K562 (cell line): Measurements from ENCODE around the gene RPS6KA4. TPM values are rescaled to one million over a fixed set of nuclear protein-coding genes. Genes with fewer than 3 reads are reported as not detected.

Experiments
- ATAC-seq: fragments of 200-7000 bp; cut with Tn5 transposase; 3 replicates; pipeline ENCODE4 v1.9.1; 2020; ENCODE audit warnings: moderate library complexity
- BruUV-seq: library from RNA; stranded (reverse); fragments of 400-500 nt; replicated peaks from 2 replicates; lab custom pipeline; 2021; lab: Mats Ljungman, UMichigan
- CTCF ChIA-PET: fragments of 300-600 bp; formaldehyde crosslinking; extraction: SDS; loops from one replicate; lab custom pipeline; 2021; ENCODE audit warnings: low intra/inter-chr PET ratio; lab: Yijun Ruan, JAX
- POLR2A ChIA-PET: fragments of 300-600, 350-650 bp; sonication (Branson Sonifier 250); formaldehyde crosslinking; extraction: SDS; loops from one replicate; lab custom pipeline; 2021; ENCODE audit warnings: antibody characterized with exemption, inconsistent platforms; lab: Yijun Ruan, JAX
- DNase-seq, 4 experiments: peaks; one replicate each; pipeline versions ENCODE4 v3.0.0 to v3.0.0-alpha.2; 2011 to 2018; ENCODE audit warnings: low spot score in 3 of 4, mixed read lengths in 3 of 4; ENCODE audit errors: extremely low read depth in 1 of 4
- FAIRE-seq: peaks from 2 replicates; lab custom pipeline; 2011; peaks lifted over from hg19 to GRCh38; lab: Jason Lieb, UNC
- H2AFZ ChIP-seq: 2 replicates; pipeline ENCODE4 v1.6.0; 2011; ENCODE audit warnings: low read depth, low read length, control low read depth, inconsistent platforms
- H3K27ac ChIP-seq: fragments of 200-600 bp; 3 replicates; pipeline ENCODE4 v1.8.0; 2011; ENCODE audit warnings: low read depth, mild to moderate bottlenecking, control low read depth, inconsistent platforms, low read length, moderate library complexity, mixed read lengths; ENCODE audit errors: extremely low read depth
- H3K27me3 ChIP-seq, 2 experiments: fragments of 300-600 bp in 1 of 2; 2 replicates in 1 of 2; 3 replicates in 1 of 2; pipeline versions ENCODE4 v1.6.0 to v1.8.0; 2011; ENCODE audit warnings: inconsistent platforms in 2 of 2, low read length in 2 of 2, mild to moderate bottlenecking in 1 of 2, mixed read lengths in 1 of 2, moderate library complexity in 1 of 2; ENCODE audit not compliant: control insufficient read depth in 2 of 2, insufficient read depth in 2 of 2
- H3K36me3 ChIP-seq: fragments of 300-600 bp; 3 replicates; pipeline ENCODE4 v1.8.0; 2011; ENCODE audit warnings: mild to moderate bottlenecking, low read length, inconsistent platforms; ENCODE audit not compliant: control insufficient read depth, insufficient read depth
- H3K4me1 ChIP-seq, 2 experiments: fragments of 200-600 bp in 1 of 2; replicated peaks in 1 of 2; 2 replicates in 1 of 2; 3 replicates in 1 of 2; pipeline versions ENCODE4 v1.5.1 to v1.8.0; 2011; ENCODE audit warnings: inconsistent platforms in 2 of 2, low read length in 2 of 2, mild to moderate bottlenecking in 1 of 2, mixed read lengths in 1 of 2, moderate library complexity in 1 of 2; ENCODE audit not compliant: control insufficient read depth in 2 of 2, insufficient read depth in 2 of 2
- H3K4me2 ChIP-seq: 2 replicates; pipeline ENCODE4 v1.6.1; 2011; ENCODE audit warnings: low read length, control low read depth, inconsistent platforms, mixed read lengths; ENCODE audit not compliant: insufficient read depth
- H3K4me3 ChIP-seq: fragments of 200-600 bp; sonication (generic), shearing (Covaris generic); 2 replicates; pipeline ENCODE4 v1.5.1; 2016; ENCODE audit warnings: control low read depth, inconsistent platforms
- H3K79me2 ChIP-seq: fragments of 200-600 bp; 3 replicates; pipeline ENCODE4 v1.8.0; 2011; ENCODE audit warnings: low read length, inconsistent platforms; ENCODE audit not compliant: control insufficient read depth, insufficient read depth
- H3K9ac ChIP-seq, 2 experiments: 2 replicates each; pipeline versions ENCODE4 v1.6.0 to v1.6.1; 2011; ENCODE audit warnings: low read depth in 2 of 2, low read length in 2 of 2, control low read depth in 1 of 2, inconsistent platforms in 1 of 2, mild to moderate bottlenecking in 1 of 2, mixed read lengths in 1 of 2; ENCODE audit not compliant: insufficient read depth in 1 of 2
- H3K9me1 ChIP-seq: one replicate; pipeline ENCODE4 v1.6.0; 2011; ENCODE audit warnings: inconsistent platforms, mild to moderate bottlenecking, low read length, moderate library complexity; ENCODE audit not compliant: control insufficient read depth, insufficient read depth
- H3K9me3 ChIP-seq: replicated peaks from 2 replicates; pipeline ENCODE4 v1.5.1; 2011; ENCODE audit warnings: low read depth, low read length, inconsistent platforms; ENCODE audit not compliant: control insufficient read depth, insufficient read depth
- H4K20me1 ChIP-seq: replicated peaks from 2 replicates; pipeline ENCODE4 v1.6.1; 2011; ENCODE audit warnings: low read length, inconsistent platforms, mixed read lengths; ENCODE audit not compliant: control insufficient read depth, insufficient read depth
- CEBPG ChIP-seq, 3 experiments: fragments of 200-800 bp in 1 of 3; sonication (Bioruptor generic) in 1 of 3; sonication (generic) in 1 of 3; formaldehyde crosslinking in 1 of 3; IDR thresholded peaks in 2 of 3; conservative IDR thresholded peaks in 1 of 3; 2 replicates each; pipeline versions ENCODE4 v1.6.1 to v1.8.0; 2016 to 2022; ENCODE audit warnings: missing compliant biosample characterization in 2 of 3, missing genetic modification characterization in 2 of 3, mild to moderate bottlenecking in 1 of 3, missing genetic modification reagents in 1 of 3
- CREBBP ChIP-seq: IDR thresholded peaks from one replicate; pipeline ENCODE4 v1.6.1; 2012; ENCODE audit warnings: low read depth, mild to moderate bottlenecking, control low read depth, inconsistent platforms, low read length
- MAFF ChIP-seq: IDR thresholded peaks from 2 replicates; pipeline ENCODE4 v1.6.1; 2012; ENCODE audit warnings: low read length, improper control_type of control experiment
- MCM7 ChIP-seq, 2 experiments: fragments of 450-650 bp; IDR thresholded peaks; 2 replicates each; pipeline ENCODE4 v1.6.1; 2016 to 2018
- MECOM ChIP-seq: fragments of 250-450 bp; sonication (Bioruptor Pico); IDR thresholded peaks from 2 replicates; pipeline ENCODE4 v1.8.0; 2022; ENCODE audit warnings: inconsistent platforms
- NEUROD1 ChIP-seq: fragments of 150-350 bp; IDR thresholded peaks from 2 replicates; pipeline ENCODE4 v1.6.1; 2014; ENCODE audit warnings: borderline replicate concordance, low read length, low read depth; ENCODE audit not compliant: partially characterized antibody
- NR2C1 ChIP-seq, 2 experiments: fragments of 450-650 bp; IDR thresholded peaks; 2 replicates each; pipeline ENCODE4 v1.6.1; 2017; ENCODE audit warnings: mild to moderate bottlenecking in 2 of 2, antibody characterized with exemption in 1 of 2, inconsistent platforms in 1 of 2, missing compliant biosample characterization in 1 of 2, missing genetic modification characterization in 1 of 2
- NR2F6 ChIP-seq: fragments of 450-650 bp; formaldehyde crosslinking; IDR thresholded peaks from 2 replicates; pipeline ENCODE4 v1.4.0; 2020; ENCODE audit warnings: mild to moderate bottlenecking
- NR4A1 ChIP-seq, 2 experiments: fragments of 250-450 bp in 1 of 2; fragments of 450-650 bp in 1 of 2; sonication (Bioruptor Pico) in 1 of 2; IDR thresholded peaks; 2 replicates each; pipeline versions ENCODE4 v1.4.0 to v1.6.1; 2016 to 2020; ENCODE audit warnings: mild to moderate bottlenecking in 2 of 2, missing compliant biosample characterization in 1 of 2, missing genetic modification characterization in 1 of 2, moderate library complexity in 1 of 2
- PCBP2 ChIP-seq: fragments of 200-400 bp; formaldehyde crosslinking; IDR thresholded peaks from 2 replicates; pipeline ENCODE4 v1.6.1; 2018; ENCODE audit warnings: low read length, low read depth, mild to moderate bottlenecking, moderate library complexity; ENCODE audit not compliant: poor library complexity, severe bottlenecking
- PHB2 ChIP-seq: fragments of 450-650 bp; IDR thresholded peaks from 2 replicates; pipeline ENCODE4 v1.6.1; 2017; ENCODE audit warnings: low read depth
- POLR2B ChIP-seq: fragments of 450-650 bp; IDR thresholded peaks from 2 replicates; pipeline ENCODE4 v1.6.1; 2018; ENCODE audit warnings: low read depth; ENCODE audit not compliant: partially characterized antibody
- POLR2G ChIP-seq: fragments of 200-400 bp; formaldehyde crosslinking; IDR thresholded peaks from 2 replicates; pipeline ENCODE4 v1.6.1; 2017; ENCODE audit warnings: low read depth, mild to moderate bottlenecking, antibody characterized with exemption, low read length, moderate library complexity
- RBFOX2 ChIP-seq: fragments of 200-400 bp; formaldehyde crosslinking; IDR thresholded peaks from 2 replicates; pipeline ENCODE4 v1.6.1; 2017; ENCODE audit warnings: low read depth, mild to moderate bottlenecking, low read length, moderate library complexity
- SMARCB1 ChIP-seq: IDR thresholded peaks from 2 replicates; pipeline ENCODE4 v1.6.1; 2011; ENCODE audit warnings: improper control_type of control experiment, low read depth; ENCODE audit not compliant: insufficient read length
- STAT5A ChIP-seq: IDR thresholded peaks from 2 replicates; pipeline ENCODE4 v1.6.1; 2012; ENCODE audit warnings: low read length, inconsistent platforms, borderline replicate concordance
- STAT5B ChIP-seq: fragments of 250-450 bp; sonication (Bioruptor Pico); IDR thresholded peaks from 2 replicates; pipeline ENCODE4 v1.8.0; 2021; ENCODE audit warnings: mild to moderate bottlenecking, inconsistent platforms
- ZNF23 ChIP-seq: fragments of 250-450 bp; sonication (Bioruptor Pico); IDR thresholded peaks from 2 replicates; pipeline ENCODE4 v1.4.0; 2020; ENCODE audit warnings: mild to moderate bottlenecking
- WGBS: fragments of 100-300 bp; shearing (Covaris generic); methylation state at CpG from one replicate; pipeline ENCODE4 v1.1.6; 2016; ENCODE audit warnings: low coverage, mixed read lengths; ENCODE audit not compliant: insufficient coverage; ENCODE audit errors: missing lambda C conversion rate; 5-methylcytosine and 5-hydroxymethylcytosine counted together
- in situ Hi-C: fragments of 300-500 bp; cut with MboI; formaldehyde crosslinking; loops from 4 replicates; pipeline ENCODE4 v1.15.0; 2018; ENCODE audit warnings: inconsistent platforms, mixed read lengths
- intact Hi-C: fragments of 100-400 bp; cut with micrococcal nuclease; formaldehyde crosslinking; loops from 2 replicates; pipeline ENCODE4 v1.14.2; 2022
- polyA plus RNA-seq, 8 experiments: library from polyadenylated mRNA; depleted of rRNA in 4 of 8; stranded (reverse) in 5 of 8; unstranded in 3 of 8; fragments of >200 nt; fragmentation: Nextera tagmentation in 2 of 8; fragmentation: Illumina TruSeq in 1 of 8; extraction: Ambion mirVana in 2 of 8; extraction: Trizol in 1 of 8; gene quantifications; 2 replicates each; pipeline versions ENCODE4 v1.2.1 to v1.2.3, GENCODE V29; 2011 to 2014; ENCODE audit warnings: inconsistent platforms in 1 of 8, missing spikeins in 1 of 8
- total RNA-seq, 7 experiments: library from RNA; depleted of rRNA in 6 of 7; stranded (reverse); fragments of >200 nt in 6 of 7; fragmentation: Illumina TruSeq in 2 of 7; extraction: Trizol in 2 of 7; gene quantifications; 2 replicates each; pipeline versions ENCODE4 v1.2.1 to v1.2.3, GENCODE V29; 2011 to 2021; ENCODE audit warnings: low replicate concordance in 1 of 7
- TF ChIP-seq, protein P1 (sequence below): fragments of 250-450 bp; sonication (Bioruptor Pico); IDR thresholded peaks from 2 replicates; pipeline ENCODE4 v1.4.0; 2020; ENCODE audit warnings: borderline replicate concordance
- TF ChIP-seq, protein P2 (sequence below): conservative IDR thresholded peaks from 2 replicates; pipeline ENCODE4 v1.6.1; 2011; ENCODE audit warnings: low read depth, mild to moderate bottlenecking, low read length; ENCODE audit not compliant: control insufficient read depth

Gene RPS6KA4
- total and polyA plus RNA-seq, 9 of the 15 experiments (the other 6 are each of a cell fraction or from before 2014, with no cell fraction given): 0.15 to 23.8 (median 9.8) TPM

DNA sequence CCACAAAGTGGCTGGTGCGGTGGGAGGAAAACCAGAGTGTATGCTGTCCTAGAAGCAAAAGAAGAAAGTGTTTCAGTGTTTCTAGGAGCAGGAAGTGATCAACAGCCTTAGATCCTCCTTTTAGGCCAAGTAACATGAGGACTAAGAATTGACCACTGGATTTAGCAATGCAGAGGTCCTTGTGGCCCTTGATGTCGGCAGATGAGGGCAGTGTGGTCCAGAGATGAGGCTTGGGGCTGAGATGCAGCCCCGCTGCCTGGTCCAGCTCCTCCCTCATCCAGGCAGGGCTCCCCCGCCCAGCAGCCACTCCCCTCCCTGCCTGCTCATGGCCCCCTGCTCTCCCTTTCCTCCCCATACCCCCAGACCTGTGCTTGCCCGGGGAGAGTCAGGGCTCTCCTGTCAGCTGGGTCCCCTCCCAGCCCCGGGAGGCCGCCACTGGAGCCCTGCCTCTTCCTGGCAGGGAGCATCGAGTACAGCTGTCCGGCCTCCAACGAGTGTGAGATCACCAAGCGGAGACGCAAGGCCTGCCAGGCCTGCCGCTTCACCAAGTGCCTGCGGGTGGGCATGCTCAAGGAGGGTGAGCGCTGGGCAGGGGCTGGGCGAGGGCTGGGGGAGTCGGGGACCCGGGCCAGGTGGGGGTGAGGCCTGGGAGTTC, 45.3 kb upstream of the RPS6KA4 start:
- CTCF ChIA-PET: no interaction called here
- ATAC-seq (no peak), DNase-seq (peak in 2 of 4 experiments; percentile 25 to 35), FAIRE-seq (no peak)
- no peaks in the 10 kb centered on the region for H3K9me1 ChIP-seq
- no peaks in the 10 kb centered on the region; the same call in 1 of the 2 replicates for H4K20me1 ChIP-seq
- intact Hi-C loops: no loop called here
- POLR2A ChIA-PET: interaction anchor here (0.6 to 1.0 kb wide), 3 partner anchors 9 to 262 kb away, joined by 3 to 4 read pairs (median 4); no protein-coding TSS in a partner anchor
- no peak overlapping the region for H3K27ac ChIP-seq
- H3K4me2 ChIP-seq: no peak overlapping the region
- H2AFZ ChIP-seq: no peak overlapping the region
- in situ Hi-C loops: no loop called here
- no peak overlapping the region for H3K4me3 ChIP-seq
- H3K27me3 ChIP-seq: no peaks in the 10 kb centered on the region
- 92% methylated on average over 10 of the region's 18 CpGs for WGBS
- H3K79me2 ChIP-seq: peaks cover 49% of the 10 kb centered on the region
- no peaks in the 10 kb centered on the region for H3K9me3 ChIP-seq
- BruUV-seq: no TSS peak
- peaks cover 0 to 54% of the 10 kb centered on the region in 2 experiments; a peak in 3 of 5 replicates for H3K4me1 ChIP-seq
- peaks cover 62% of the 10 kb centered on the region for H3K36me3 ChIP-seq
- peak overlapping the region in 1 of 2 experiments; percentile 32; a peak in 2 of 4 replicates for H3K9ac ChIP-seq
- TF ChIP-seq NEUROD1 (no peak), STAT5A (no peak), NR2C1 (IDR thresholded peaks at IDR 0.05) (no peak), NR2C1 (tag; IDR thresholded peaks at IDR 0.05) (no peak), STAT5B (no peak), ZNF23 (no peak), MCM7 (IDR thresholded peaks at IDR 0.05) (no peak), CREBBP (no peak), PHB2 (no peak), MECOM (CRISPR knock-in tag) (no peak), NR4A1 (CRISPR knock-in tag; IDR thresholded peaks at IDR 0.05) (no peak), NR4A1 (tag; IDR thresholded peaks at IDR 0.05) (no peak), POLR2G (peak; percentile 73), SMARCB1 (no peak), CEBPG (CRISPR knock-in tag; IDR thresholded peaks at IDR 0.05) (no peak), CEBPG (tag; conservative IDR thresholded peaks at IDR 0.05 in 1 of 2, IDR thresholded peaks at IDR 0.05 in 1 of 2) (no peak), RBFOX2 (peak; percentile 29; the same call in 1 of the 2 replicates), POLR2B (no peak), NR2F6 (CRISPR knock-in tag) (no peak), PCBP2 (no peak), MAFF (no peak)
- TF ChIP-seq, protein P1, sequence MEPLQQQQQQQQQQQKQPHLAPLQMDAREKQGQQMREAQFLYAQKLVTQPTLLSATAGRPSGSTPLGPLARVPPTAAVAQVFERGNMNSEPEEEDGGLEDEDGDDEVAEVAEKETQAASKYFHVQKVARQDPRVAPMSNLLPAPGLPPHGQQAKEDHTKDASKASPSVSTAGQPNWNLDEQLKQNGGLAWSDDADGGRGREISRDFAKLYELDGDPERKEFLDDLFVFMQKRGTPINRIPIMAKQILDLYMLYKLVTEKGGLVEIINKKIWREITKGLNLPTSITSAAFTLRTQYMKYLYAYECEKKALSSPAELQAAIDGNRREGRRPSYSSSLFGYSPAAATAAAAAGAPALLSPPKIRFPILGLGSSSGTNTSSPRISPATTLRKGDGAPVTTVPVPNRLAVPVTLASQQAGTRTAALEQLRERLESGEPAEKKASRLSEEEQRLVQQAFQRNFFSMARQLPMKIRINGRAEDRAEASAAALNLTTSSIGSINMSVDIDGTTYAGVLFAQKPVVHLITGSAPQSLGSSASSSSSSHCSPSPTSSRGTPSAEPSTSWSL (CRISPR knock-in tag): no peak
- TF ChIP-seq, protein P2, sequence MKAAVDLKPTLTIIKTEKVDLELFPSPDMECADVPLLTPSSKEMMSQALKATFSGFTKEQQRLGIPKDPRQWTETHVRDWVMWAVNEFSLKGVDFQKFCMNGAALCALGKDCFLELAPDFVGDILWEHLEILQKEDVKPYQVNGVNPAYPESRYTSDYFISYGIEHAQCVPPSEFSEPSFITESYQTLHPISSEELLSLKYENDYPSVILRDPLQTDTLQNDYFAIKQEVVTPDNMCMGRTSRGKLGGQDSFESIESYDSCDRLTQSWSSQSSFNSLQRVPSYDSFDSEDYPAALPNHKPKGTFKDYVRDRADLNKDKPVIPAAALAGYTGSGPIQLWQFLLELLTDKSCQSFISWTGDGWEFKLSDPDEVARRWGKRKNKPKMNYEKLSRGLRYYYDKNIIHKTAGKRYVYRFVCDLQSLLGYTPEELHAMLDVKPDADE: no peak
